Hepatocyte (in vitro differentiated cells): ENCODE data around the gene KDELR1.

Experiments
- CTCF ChIP-seq: fragments of 200-600 bp; sonication (generic); IDR thresholded peaks from 2 replicates; pipeline ENCODE4 v1.5.1; 2016; ENCODE audit warnings: antibody characterized with exemption, mild to moderate bottlenecking; ENCODE audit not compliant: poor library complexity
- EZH2 ChIP-seq: fragments of 200-600 bp; sonication (generic); IDR thresholded peaks from 2 replicates; pipeline ENCODE4 v1.6.1; 2016; ENCODE audit warnings: antibody characterized with exemption, mild to moderate bottlenecking, borderline replicate concordance

DNA sequence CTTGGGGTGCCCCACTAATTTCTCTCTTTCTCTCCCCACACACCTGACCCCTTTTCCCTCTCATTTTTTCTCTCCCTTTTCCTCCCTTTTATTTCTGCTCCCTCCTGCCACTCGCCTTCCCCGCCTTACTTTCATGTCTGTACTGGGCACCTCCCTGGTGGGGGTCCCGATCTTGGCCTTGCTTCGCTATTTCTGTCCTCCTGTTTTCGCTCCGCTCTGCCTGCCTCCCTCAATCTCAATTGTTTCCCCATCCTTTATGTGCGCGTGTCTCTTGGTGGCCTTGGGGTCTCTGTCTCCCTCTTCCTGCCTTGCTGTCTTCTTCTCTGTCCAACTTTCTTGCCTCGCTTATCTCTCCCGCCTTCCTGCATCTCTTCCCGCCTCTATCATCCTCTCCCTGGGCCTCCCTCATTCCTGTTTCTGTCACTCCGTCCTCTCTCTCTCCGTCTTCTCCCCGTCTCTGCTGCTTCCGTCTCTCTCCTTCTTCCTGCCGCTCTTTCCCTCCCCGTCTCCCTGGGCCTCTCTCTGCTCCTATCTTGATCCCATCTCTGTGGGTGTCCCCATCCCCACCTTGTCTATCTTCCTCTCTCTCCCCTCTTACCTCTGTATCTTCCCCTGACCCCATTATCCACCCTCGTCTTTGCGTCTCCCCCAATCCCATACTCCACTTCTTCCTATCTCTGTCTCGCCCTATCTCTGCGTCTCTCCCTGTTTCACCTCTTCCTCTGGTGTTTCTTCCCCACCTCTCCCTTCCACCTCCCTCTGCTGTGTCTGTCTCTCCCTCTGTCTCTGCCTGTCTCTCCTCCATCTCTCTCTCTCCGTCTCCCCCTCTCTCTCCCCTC is 6.1 kb upstream of the KDELR1 start:
- TF ChIP-seq CTCF (no peak), EZH2 (no peak)
